H9 (cell line): ENCODE data around the gene RAD21L1. TPM values are rescaled to one million over a fixed set of nuclear protein-coding genes. Genes with fewer than 3 reads are reported as not detected.

Experiments
- DNase-seq: peaks from one replicate; pipeline ENCODE4 v3.0.0-alpha.2; 2017
- H2AFZ ChIP-seq: one replicate; pipeline ENCODE4 v1.6.1; 2013; ENCODE audit warnings: mild to moderate bottlenecking, low read length, control low read depth, moderate library complexity
- H2AK5ac ChIP-seq: 2 replicates; pipeline ENCODE4 v1.6.1; 2013; ENCODE audit warnings: low read length, control low read depth, mixed read lengths; ENCODE audit not compliant: insufficient read length
- H2BK120ac ChIP-seq: one replicate; pipeline ENCODE4 v1.6.1; 2013; ENCODE audit warnings: low read depth, mild to moderate bottlenecking, low read length, control low read depth, inconsistent platforms; ENCODE audit not compliant: poor library complexity, severe bottlenecking
- H2BK12ac ChIP-seq: 2 replicates; pipeline ENCODE4 v1.6.1; 2013; ENCODE audit warnings: low read length, control low read depth, mixed read lengths, low read depth; ENCODE audit not compliant: insufficient read length
- H2BK15ac ChIP-seq: 2 replicates; pipeline ENCODE4 v1.6.1; 2013; ENCODE audit warnings: low read depth, low read length, control low read depth
- H2BK20ac ChIP-seq: one replicate; pipeline ENCODE4 v1.6.1; 2013; ENCODE audit warnings: low read depth, mild to moderate bottlenecking, low read length, control low read depth, inconsistent platforms; ENCODE audit not compliant: poor library complexity, severe bottlenecking
- H2BK5ac ChIP-seq: 2 replicates; pipeline ENCODE4 v1.6.1; 2013; ENCODE audit warnings: low read length, control low read depth, mixed read lengths; ENCODE audit not compliant: insufficient read length
- H3K14ac ChIP-seq: 2 replicates; pipeline ENCODE4 v1.6.1; 2013; ENCODE audit warnings: low read length, control low read depth; ENCODE audit not compliant: insufficient read depth
- H3K18ac ChIP-seq: 2 replicates; pipeline ENCODE4 v1.6.1; 2013; ENCODE audit warnings: low read depth, mild to moderate bottlenecking, mixed read lengths, low read length, control low read depth; ENCODE audit not compliant: insufficient read length
- H3K23ac ChIP-seq: 2 replicates; pipeline ENCODE4 v1.6.1; 2013; ENCODE audit warnings: low read length, control low read depth, mixed read lengths, low read depth; ENCODE audit not compliant: insufficient read length
- H3K23me2 ChIP-seq: 2 replicates; pipeline ENCODE4 v1.6.1; 2013; ENCODE audit warnings: low read depth, mild to moderate bottlenecking, mixed read lengths, low read length, control low read depth; ENCODE audit not compliant: insufficient read length, poor library complexity, severe bottlenecking
- H3K27ac ChIP-seq: 2 replicates; pipeline ENCODE4 v1.5.1; 2013; ENCODE audit warnings: low read length, control low read depth, mixed read lengths, low read depth; ENCODE audit not compliant: insufficient read length
- H3K27me3 ChIP-seq: 2 replicates; pipeline ENCODE4 v1.6.1; 2013; ENCODE audit warnings: low read length, control low read depth, inconsistent platforms; ENCODE audit not compliant: insufficient read depth
- H3K4ac ChIP-seq: 2 replicates; pipeline ENCODE4 v1.6.1; 2013; ENCODE audit warnings: low read depth, mild to moderate bottlenecking, control low read depth, inconsistent platforms, low read length, moderate library complexity
- H3K4me1 ChIP-seq: 2 replicates; pipeline ENCODE4 v1.6.1; 2013; ENCODE audit warnings: low read length, control low read depth, inconsistent platforms; ENCODE audit not compliant: insufficient read depth
- H3K4me2 ChIP-seq: 2 replicates; pipeline ENCODE4 v1.6.1; 2013; ENCODE audit warnings: low read length, control low read depth, mixed read lengths; ENCODE audit not compliant: insufficient read length, insufficient read depth
- H3K56ac ChIP-seq: 2 replicates; pipeline ENCODE4 v1.6.1; 2013; ENCODE audit warnings: low read depth, mild to moderate bottlenecking, mixed read lengths, low read length, control low read depth; ENCODE audit not compliant: insufficient read length
- H3K79me1 ChIP-seq: 2 replicates; pipeline ENCODE4 v1.6.1; 2013; ENCODE audit warnings: low read depth, mild to moderate bottlenecking, moderate library complexity, low read length, control low read depth, inconsistent platforms; ENCODE audit not compliant: insufficient read depth, poor library complexity, severe bottlenecking
- H3K79me2 ChIP-seq: 2 replicates; pipeline ENCODE4 v1.6.1; 2013; ENCODE audit warnings: low read length, control low read depth, inconsistent platforms; ENCODE audit not compliant: insufficient read depth
- H3K9ac ChIP-seq: 2 replicates; pipeline ENCODE4 v1.6.1; 2013; ENCODE audit warnings: low read length, control low read depth, mixed read lengths; ENCODE audit not compliant: insufficient read length; ENCODE audit errors: extremely low read depth
- H3K9me3 ChIP-seq: one replicate; pipeline ENCODE4 v1.6.1; 2013; ENCODE audit warnings: low read depth, low read length, inconsistent platforms; ENCODE audit not compliant: control insufficient read depth
- H3T11ph ChIP-seq: one replicate; pipeline ENCODE4 v1.6.1; 2013; ENCODE audit warnings: mild to moderate bottlenecking, low read length, control low read depth, inconsistent platforms
- H4K20me1 ChIP-seq: one replicate; pipeline ENCODE4 v1.6.1; 2013; ENCODE audit not compliant: control insufficient read depth, insufficient read length, insufficient read depth
- H4K5ac ChIP-seq: 2 replicates; pipeline ENCODE4 v1.6.1; 2013; ENCODE audit warnings: low read depth, mild to moderate bottlenecking, mixed read lengths, low read length, control low read depth; ENCODE audit not compliant: insufficient read length
- H4K8ac ChIP-seq: replicated peaks from 2 replicates; pipeline ENCODE4 v1.6.1; 2013; ENCODE audit warnings: low read length, control low read depth, mixed read lengths, low read depth; ENCODE audit not compliant: insufficient read length
- H4K91ac ChIP-seq: 2 replicates; pipeline ENCODE4 v1.6.1; 2013; ENCODE audit warnings: low read depth, mild to moderate bottlenecking, moderate library complexity, mixed read lengths, low read length, control low read depth; ENCODE audit not compliant: insufficient read length
- H3K27ac Mint-ChIP-seq, 3 experiments: 2 replicates in 2 of 3; 3 replicates in 1 of 3; pipeline ENCODE4 v1.8.0; 2020 to 2021; ENCODE audit warnings: mixed read lengths in 3 of 3, mild to moderate bottlenecking in 1 of 3, moderate library complexity in 1 of 3
- H3K27me3 Mint-ChIP-seq: 2 replicates; pipeline ENCODE4 v1.8.0; 2021; ENCODE audit warnings: low read depth, mild to moderate bottlenecking, moderate library complexity, mixed read lengths
- H3K36me3 Mint-ChIP-seq, 3 experiments: 2 replicates in 2 of 3; 3 replicates in 1 of 3; pipeline ENCODE4 v1.8.0; 2020 to 2021; ENCODE audit warnings: low read depth in 3 of 3, mixed read lengths in 3 of 3; ENCODE audit not compliant: insufficient read depth in 1 of 3
- H3K4me1 Mint-ChIP-seq, 2 experiments: 2 replicates each; pipeline ENCODE4 v1.8.0; 2020; ENCODE audit warnings: mixed read lengths in 2 of 2
- H3K4me3 Mint-ChIP-seq, 2 experiments: 2 replicates in 1 of 2; 3 replicates in 1 of 2; pipeline ENCODE4 v1.8.0; 2020 to 2021; ENCODE audit warnings: mild to moderate bottlenecking in 2 of 2, mixed read lengths in 2 of 2, moderate library complexity in 1 of 2
- H3K9me3 Mint-ChIP-seq, 2 experiments: 2 replicates in 1 of 2; 3 replicates in 1 of 2; pipeline ENCODE4 v1.8.0; 2020; ENCODE audit warnings: mild to moderate bottlenecking in 2 of 2, mixed read lengths in 2 of 2, moderate library complexity in 1 of 2
- CTCF ChIP-seq: fragments of 200-600 bp; sonication (generic); conservative IDR thresholded peaks from 3 replicates; pipeline ENCODE4 v1.8.0; 2021; ENCODE audit warnings: antibody characterized with exemption, mild to moderate bottlenecking
- WGBS: extraction: QIAGEN DNeasy Blood & Tissue Kit; methylation state at CpG from one replicate; pipeline ENCODE4 v1.1.7; 2013; ENCODE audit warnings: missing lambda C conversion rate, low lambda C conversion rate, mixed read lengths; ENCODE audit not compliant: insufficient read length; ENCODE audit errors: extremely low coverage; 5-methylcytosine and 5-hydroxymethylcytosine counted together
- total RNA-seq: library from RNA; stranded (reverse); gene quantifications from 2 replicates; pipeline ENCODE4 v1.2.1, GENCODE V29; 2021

The RAD21L1 gene
- total RNA-seq, 1 experiment from 2014 or later = not detected

- no peaks in the 10 kb centered on the region for H3K4me1 ChIP-seq
- no peak for TF ChIP-seq CTCF
- no peak overlapping the region for H3T11ph ChIP-seq
- H3K9me3 Mint-ChIP-seq = no peaks in the 10 kb centered on the region
- H2BK5ac ChIP-seq = no peak overlapping the region
- H4K91ac ChIP-seq = no peak overlapping the region
- WGBS = no CpG with 5 or more reads among the region's 3 CpGs
- H4K20me1 ChIP-seq = no peaks in the 10 kb centered on the region
- no peaks in the 10 kb centered on the region for H3K23me2 ChIP-seq
- no peak overlapping the region for H4K5ac ChIP-seq
- H3K4me1 Mint-ChIP-seq = peaks cover 5 to 8% of the 10 kb centered on the region in 2 experiments
- H2BK120ac ChIP-seq = no peak overlapping the region
- H2AK5ac ChIP-seq = no peak overlapping the region
- no peak overlapping the region for H3K4ac ChIP-seq
- no peak overlapping the region for H4K8ac ChIP-seq
- H3K27ac ChIP-seq = no peak overlapping the region
- no peak overlapping the region for H2BK15ac ChIP-seq
- no peak overlapping the region for H3K18ac ChIP-seq
- no peak overlapping the region for H3K56ac ChIP-seq
- H3K9ac ChIP-seq = no peak overlapping the region
- H3K79me2 ChIP-seq = no peaks in the 10 kb centered on the region
- no peak overlapping the region for H3K23ac ChIP-seq
- H3K14ac ChIP-seq = no peak overlapping the region
- H2BK20ac ChIP-seq = no peak overlapping the region
- H3K27ac Mint-ChIP-seq = no peak overlapping the region
- H3K27me3 Mint-ChIP-seq = peaks cover 38% of the 10 kb centered on the region
- no peaks in the 10 kb centered on the region for H3K36me3 Mint-ChIP-seq
- no peak for DNase-seq
- no peaks in the 10 kb centered on the region for H3K9me3 ChIP-seq
- no peak overlapping the region for H2AFZ ChIP-seq
- H2BK12ac ChIP-seq = no peak overlapping the region
- H3K4me2 ChIP-seq = no peak overlapping the region
- no peaks in the 10 kb centered on the region for H3K27me3 ChIP-seq
- H3K4me3 Mint-ChIP-seq = no peak overlapping the region
- H3K79me1 ChIP-seq = no peaks in the 10 kb centered on the region
Measured at GRCh38 chr20:1207293-1207878, 18.5 kb upstream of the RAD21L1 start.
